ENCODE data around the gene TRPV4. TPM values are rescaled to one million over a fixed set of nuclear protein-coding genes. Genes with fewer than 3 reads are reported as not detected.

Gene TRPV4
- total and polyA plus RNA-seq, 3 donors from 2014 or later, result 1.3 to 3.0 (median 2.2) TPM

- Histone ChIP-seq H3K36me3 (ENCODE audit: low read depth, missing control alignments) (no peaks in the 10 kb centered on the region), H3K9me3 (no peaks in the 10 kb centered on the region), H3K4me1 (no peaks in the 10 kb centered on the region), H3K27me3 (no peaks in the 10 kb centered on the region), H3K27ac (no peak overlapping the region), H3K4me3 (no peak overlapping the region)
- intact Hi-C loops (cut with DNase I; ENCODE audit: low total_unique reads), result no loop called here
- DNase-seq, result no peak
- no peak for TF ChIP-seq POLR2A (IDR thresholded peaks at IDR 0.05)
- TF ChIP-seq CTCF (IDR thresholded peaks at IDR 0.05), result no peak
- WGBS, 2 donors, result 72 to 79% methylated on average over 4 to 7 of the region's 7 CpGs
Measured at GRCh38 chr12:109840305-109841074, 7.3 kb upstream of the TRPV4 start.

- no peak overlapping the region for H3K4me3 ChIP-seq
- no peak for TF ChIP-seq CTCF (IDR thresholded peaks at IDR 0.05)
- TF ChIP-seq POLR2A (IDR thresholded peaks at IDR 0.05), result no peak
- no peak overlapping the region for H3K27ac ChIP-seq
- 73 to 74% methylated on average over 6 of the region's 6 CpGs for WGBS, 2 donors
- H3K4me1 ChIP-seq, result no peaks in the 10 kb centered on the region
- intact Hi-C loops (cut with DNase I; ENCODE audit: low total_unique reads), result no loop called here
- no peaks in the 10 kb centered on the region for H3K9me3 ChIP-seq
- DNase-seq, result no peak
- no peaks in the 10 kb centered on the region for H3K27me3 ChIP-seq
- no peaks in the 10 kb centered on the region for H3K36me3 ChIP-seq (ENCODE audit: low read depth, missing control alignments)
Measured at GRCh38 chr12:109839444-109839843, 6.2 kb upstream of the TRPV4 start.

GRCh38 chr12:109836916-109837315, 3.7 kb upstream of the TRPV4 start:
- Histone ChIP-seq H3K4me1 (no peaks in the 10 kb centered on the region), H3K4me3 (no peak overlapping the region), H3K27ac (no peak overlapping the region), H3K9me3 (no peaks in the 10 kb centered on the region), H3K27me3 (no peaks in the 10 kb centered on the region), H3K36me3 (ENCODE audit: low read depth, missing control alignments) (no peaks in the 10 kb centered on the region)
- TF ChIP-seq POLR2A (IDR thresholded peaks at IDR 0.05), result no peak
- no peak for TF ChIP-seq CTCF (IDR thresholded peaks at IDR 0.05)
- WGBS, 2 donors, result 44 to 55% methylated on average over 3 of the region's 3 CpGs
- DNase-seq, result no peak
- intact Hi-C loops (cut with DNase I; ENCODE audit: low total_unique reads), result no loop called here

- H3K27ac ChIP-seq, result no peak overlapping the region
- no peak for DNase-seq
- 88 to 93% methylated on average over 3 to 4 of the region's 4 CpGs for WGBS, 2 donors
- H3K4me3 ChIP-seq, result no peak overlapping the region
- intact Hi-C loops (cut with DNase I; ENCODE audit: low total_unique reads), result no loop called here
- H3K4me1 ChIP-seq, result no peaks in the 10 kb centered on the region
- H3K36me3 ChIP-seq (ENCODE audit: low read depth, missing control alignments), result no peaks in the 10 kb centered on the region
- TF ChIP-seq CTCF (IDR thresholded peaks at IDR 0.05) (no peak), POLR2A (IDR thresholded peaks at IDR 0.05) (no peak)
- H3K9me3 ChIP-seq, result no peaks in the 10 kb centered on the region
- no peaks in the 10 kb centered on the region for H3K27me3 ChIP-seq
Measured at GRCh38 chr12:109835827-109836226, 2.6 kb upstream of the TRPV4 start.

All from testis (tissue), 3 donors.